Upper lobe of left lung (tissue), 6 donors: Measurements from ENCODE around the gene PATL1. TPM values are rescaled to one million over a fixed set of nuclear protein-coding genes. Genes with fewer than 3 reads are reported as not detected.
"Not testable (repeated sequence)": the region's sequence is repeated elsewhere in the genome, so short reads cannot be mapped to it uniquely, and the experiment has no call there.

Source experiments
- ATAC-seq, 2 donors: fragments of 200-7000 bp; cut with Tn5 transposase; one replicate each; pipeline ENCODE4 v1.9.1; 2022; ENCODE audit warnings: mild to moderate bottlenecking in 2 of 2, moderate library complexity in 2 of 2; ENCODE audit not compliant: low FRiP score in 2 of 2
- DNase-seq, 2 donors: peaks; one replicate each; pipeline ENCODE4 v3.0.0-alpha.2; 2019 to 2020
- H3K27ac ChIP-seq, 4 donors: fragments of 200-600 bp; sonication (generic); one replicate each; pipeline ENCODE4 v1.5.1; 2016 to 2019
- H3K27me3 ChIP-seq, 4 donors: fragments of 200-600 bp; sonication (generic); one replicate each; pipeline ENCODE4 v1.5.1; 2017 to 2019
- H3K36me3 ChIP-seq, 4 donors: fragments of 200-600 bp; sonication (generic); one replicate each; pipeline ENCODE4 v1.5.1; 2016 to 2019
- H3K4me1 ChIP-seq, 4 donors: fragments of 200-600 bp; sonication (generic); one replicate each; pipeline ENCODE4 v1.5.1; 2018 to 2019
- H3K4me3 ChIP-seq, 4 donors: fragments of 200-600 bp; sonication (generic); one replicate each; pipeline ENCODE4 v1.5.1; 2017 to 2019; ENCODE audit warnings: mild to moderate bottlenecking in 2 of 4, moderate library complexity in 1 of 4
- H3K9me3 ChIP-seq, 4 donors: fragments of 200-600 bp; sonication (generic); one replicate each; pipeline ENCODE4 v1.5.1; 2018 to 2019
- EP300 ChIP-seq, 4 donors: sonication (generic); formaldehyde crosslinking; IDR thresholded peaks; one replicate each; pipeline ENCODE4 v1.5.1; 2017; ENCODE audit warnings: antibody characterized with exemption in 4 of 4, control low read depth in 2 of 4
- POLR2A ChIP-seq, 4 donors: fragments of 450-650 bp; IDR thresholded peaks; one replicate each; pipeline ENCODE4 v1.5.1; 2016 to 2017; ENCODE audit warnings: antibody characterized with exemption in 4 of 4, mild to moderate bottlenecking in 2 of 4
- POLR2AphosphoS5 ChIP-seq, 2 donors: sonication (generic); formaldehyde crosslinking; IDR thresholded peaks; one replicate each; pipeline ENCODE4 v1.5.1; 2017; ENCODE audit warnings: antibody characterized with exemption in 2 of 2
- WGBS, 2 donors: methylation state at CpG; one replicate each; pipeline ENCODE4 v1.1.5; 2017 to 2018; 5-methylcytosine and 5-hydroxymethylcytosine counted together
- total RNA-seq, 6 donors: library from RNA; depleted of rRNA in 4 of 6; stranded (reverse); fragments of >200 nt in 4 of 6; gene quantifications; one replicate each; pipeline versions ENCODE4 v1.1.0 to v1.2.1, GENCODE V29; 2016 to 2021
- TF ChIP-seq, protein P1 (sequence below), 6 experiments: fragments of 450-650 bp in 4 of 6; fragments of 200-600 bp in 2 of 6; sonication (generic) in 2 of 6; IDR thresholded peaks; one replicate each; pipeline ENCODE4 v1.5.1; 2016 to 2019; ENCODE audit warnings: antibody characterized with exemption in 6 of 6
- donor health status: DM: no; HTN: no; CAD: no; lungs with moderate emphysema.
- donor health status: DM: no; HTN: yes; CAD: no; lungs with severe emphysema.

The PATL1 gene
- total RNA-seq, 6 donors from 2014 or later = 13.4 to 34.5 (median 23.7) TPM

GRCh38 chr11:59629996-59630395 lies 38.8 kb downstream of the PATL1 start:
- TF ChIP-seq, protein P1, sequence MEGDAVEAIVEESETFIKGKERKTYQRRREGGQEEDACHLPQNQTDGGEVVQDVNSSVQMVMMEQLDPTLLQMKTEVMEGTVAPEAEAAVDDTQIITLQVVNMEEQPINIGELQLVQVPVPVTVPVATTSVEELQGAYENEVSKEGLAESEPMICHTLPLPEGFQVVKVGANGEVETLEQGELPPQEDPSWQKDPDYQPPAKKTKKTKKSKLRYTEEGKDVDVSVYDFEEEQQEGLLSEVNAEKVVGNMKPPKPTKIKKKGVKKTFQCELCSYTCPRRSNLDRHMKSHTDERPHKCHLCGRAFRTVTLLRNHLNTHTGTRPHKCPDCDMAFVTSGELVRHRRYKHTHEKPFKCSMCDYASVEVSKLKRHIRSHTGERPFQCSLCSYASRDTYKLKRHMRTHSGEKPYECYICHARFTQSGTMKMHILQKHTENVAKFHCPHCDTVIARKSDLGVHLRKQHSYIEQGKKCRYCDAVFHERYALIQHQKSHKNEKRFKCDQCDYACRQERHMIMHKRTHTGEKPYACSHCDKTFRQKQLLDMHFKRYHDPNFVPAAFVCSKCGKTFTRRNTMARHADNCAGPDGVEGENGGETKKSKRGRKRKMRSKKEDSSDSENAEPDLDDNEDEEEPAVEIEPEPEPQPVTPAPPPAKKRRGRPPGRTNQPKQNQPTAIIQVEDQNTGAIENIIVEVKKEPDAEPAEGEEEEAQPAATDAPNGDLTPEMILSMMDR (IDR thresholded peaks at IDR 0.05) = no peak
- no peak for TF ChIP-seq POLR2AphosphoS5 (IDR thresholded peaks at IDR 0.05)
- TF ChIP-seq EP300 (IDR thresholded peaks at IDR 0.05) = no peak
- TF ChIP-seq POLR2A (IDR thresholded peaks at IDR 0.05) = no peak
- ATAC-seq (no peak), DNase-seq (no peak)
- Histone ChIP-seq H3K36me3 (peaks cover 0 to 13% (median 5%) of the 10 kb centered on the region in 4 donors), H3K4me3 (no peak overlapping the region), H3K9me3 (no peaks in the 10 kb centered on the region), H3K27me3 (no peaks in the 10 kb centered on the region), H3K27ac (no peak overlapping the region), H3K4me1 (no peaks in the 10 kb centered on the region)

DNA sequence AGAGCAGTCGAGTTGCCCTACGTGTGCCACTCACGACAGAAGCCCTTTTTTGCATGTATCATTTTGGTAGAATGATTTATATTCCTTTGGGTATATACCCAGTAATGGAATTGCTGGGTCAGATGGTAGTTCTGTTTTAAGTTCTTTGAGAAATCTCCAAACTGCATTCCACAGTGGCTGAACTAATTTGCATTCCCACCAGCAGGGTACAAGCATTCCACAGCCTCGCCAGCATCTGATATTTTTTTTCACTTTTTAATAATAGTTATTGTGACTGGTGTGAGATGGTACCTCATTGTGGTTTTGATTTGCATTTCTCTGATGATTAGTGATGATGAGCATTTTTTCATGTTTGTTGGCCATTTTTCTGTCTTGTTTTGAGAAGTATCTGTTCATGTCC lies 41.9 kb downstream of the PATL1 start:
- H3K4me3 ChIP-seq, DNase-seq, H3K27me3 ChIP-seq, H3K9me3 ChIP-seq, ATAC-seq, H3K4me1 ChIP-seq, H3K27ac ChIP-seq: not testable (repeated sequence)
- WGBS, 2 donors = 95% methylated on average over 4 of the region's 4 CpGs
- H3K36me3 ChIP-seq = peaks cover 0 to 12% (median 4%) of the 10 kb centered on the region in 4 donors

GRCh38 chr11:59625703-59626102 lies 43.1 kb downstream of the PATL1 start:
- H3K27me3 ChIP-seq = no peaks in the 10 kb centered on the region
- WGBS, 2 donors = 85 to 95% methylated on average over 3 of the region's 3 CpGs
- DNase-seq = no peak
- no peak overlapping the region for H3K4me3 ChIP-seq
- no peaks in the 10 kb centered on the region for H3K4me1 ChIP-seq
- no peak for TF ChIP-seq POLR2AphosphoS5 (IDR thresholded peaks at IDR 0.05)
- TF ChIP-seq POLR2A (IDR thresholded peaks at IDR 0.05) = no peak
- TF ChIP-seq, protein P1 (IDR thresholded peaks at IDR 0.05) = no peak
- no peak for TF ChIP-seq EP300 (IDR thresholded peaks at IDR 0.05)
- ATAC-seq = no peak
- H3K27ac ChIP-seq = no peak overlapping the region
- H3K36me3 ChIP-seq = peaks cover 0 to 8% (median 2%) of the 10 kb centered on the region in 4 donors
- H3K9me3 ChIP-seq = no peaks in the 10 kb centered on the region

GRCh38 chr11:59617876-59618275 lies 51.0 kb downstream of the PATL1 start:
- no peak for DNase-seq
- Histone ChIP-seq H3K4me1 (peaks cover 12 to 27% (median 24%) of the 10 kb centered on the region in 4 donors), H3K4me3 (no peak overlapping the region), H3K9me3 (no peaks in the 10 kb centered on the region), H3K36me3 (no peaks in the 10 kb centered on the region), H3K27ac (no peak overlapping the region), H3K27me3 (no peaks in the 10 kb centered on the region)
- TF ChIP-seq POLR2AphosphoS5 (IDR thresholded peaks at IDR 0.05) (no peak), EP300 (IDR thresholded peaks at IDR 0.05) (no peak), POLR2A (IDR thresholded peaks at IDR 0.05) (no peak)
- TF ChIP-seq, protein P1 (IDR thresholded peaks at IDR 0.05) = no peak
- WGBS, 2 donors = 61 to 84% methylated on average over 1 of the region's 1 CpG
- ATAC-seq = no peak

- Histone ChIP-seq H3K36me3 (no peaks in the 10 kb centered on the region), H3K9me3 (no peaks in the 10 kb centered on the region), H3K27me3 (no peaks in the 10 kb centered on the region), H3K27ac (peak overlapping the region; percentile 87 to 91 (median 89)), H3K4me3 (peak overlapping the region; percentile 11 to 81 (median 54)), H3K4me1 (peaks cover 25 to 41% (median 37%) of the 10 kb centered on the region in 4 donors)
- peak in 1 of 2 donors; percentile 28 for TF ChIP-seq POLR2AphosphoS5 (IDR thresholded peaks at IDR 0.05)
- TF ChIP-seq, protein P1 (IDR thresholded peaks at IDR 0.05) = no peak
- peak in 3 of 4 donors; percentile 45 to 60 (median 45) for TF ChIP-seq POLR2A (IDR thresholded peaks at IDR 0.05)
- ATAC-seq = peak in 1 of 2 donors; percentile 0
- 12 to 14% methylated on average over 18 of the region's 18 CpGs for WGBS, 2 donors
- peak in 1 of 2 donors; percentile 71 for DNase-seq
Measured at GRCh38 chr11:59616396-59616982, 52.3 kb downstream of the PATL1 start.
